Liver (tissue), 9 donors: Measurements from ENCODE around the gene CCT6A. TPM values are rescaled to one million over a fixed set of nuclear protein-coding genes. Genes with fewer than 3 reads are reported as not detected.

Experiments used
- DNase-seq: peaks from one replicate; pipeline ENCODE4 v3.0.0-alpha.2; 2017; ENCODE audit warnings: low spot score
- H3K27ac ChIP-seq, 2 donors: one replicate each; pipeline ENCODE4 v1.7.0; 2013; ENCODE audit warnings: inconsistent platforms in 2 of 2, low read length in 2 of 2, control low read depth in 1 of 2, low read depth in 1 of 2, mild to moderate bottlenecking in 1 of 2
- H3K27me3 ChIP-seq, 4 donors: one replicate each; pipeline versions ENCODE4 v1.6.1 to v1.7.0; 2013; ENCODE audit warnings: low read length in 3 of 4, inconsistent platforms in 1 of 4, mild to moderate bottlenecking in 1 of 4, moderate library complexity in 1 of 4; ENCODE audit not compliant: control insufficient read depth in 4 of 4, insufficient read depth in 4 of 4
- H3K36me3 ChIP-seq, 4 donors: one replicate each; pipeline versions ENCODE4 v1.6.1 to v1.7.0; 2013; ENCODE audit warnings: low read length in 3 of 4, mild to moderate bottlenecking in 3 of 4, low read depth in 1 of 4, moderate library complexity in 1 of 4; ENCODE audit not compliant: control insufficient read depth in 4 of 4, insufficient read depth in 3 of 4
- H3K4me1 ChIP-seq, 4 donors: one replicate each; pipeline versions ENCODE4 v1.6.1 to v1.7.0; 2013; ENCODE audit warnings: low read length in 3 of 4, mild to moderate bottlenecking in 3 of 4, moderate library complexity in 1 of 4; ENCODE audit not compliant: control insufficient read depth in 4 of 4, insufficient read depth in 4 of 4
- H3K4me3 ChIP-seq, 3 donors: one replicate each; pipeline versions ENCODE4 v1.6.1 to v1.7.0; 2013; ENCODE audit warnings: low read length in 3 of 3, control low read depth in 1 of 3, low read depth in 1 of 3, mild to moderate bottlenecking in 1 of 3
- H3K9ac ChIP-seq, 2 donors: one replicate each; pipeline ENCODE4 v1.7.0; 2013; ENCODE audit warnings: low read length in 2 of 2, mild to moderate bottlenecking in 2 of 2, moderate library complexity in 2 of 2, control low read depth in 1 of 2, low read depth in 1 of 2
- H3K9me3 ChIP-seq, 4 donors: one replicate each; pipeline versions ENCODE4 v1.6.1 to v1.7.0; 2013; ENCODE audit warnings: low read length in 3 of 4; ENCODE audit not compliant: control insufficient read depth in 4 of 4
- ATF3 ChIP-seq: IDR thresholded peaks from 2 replicates; pipeline ENCODE4 v1.6.1; 2016; ENCODE audit warnings: antibody characterized with exemption
- EGR1 ChIP-seq, 2 donors: IDR thresholded peaks; 2 replicates each; pipeline ENCODE4 v1.6.1; 2016 to 2018; ENCODE audit warnings: antibody characterized with exemption in 2 of 2, low read depth in 2 of 2
- FOXA1 ChIP-seq: IDR thresholded peaks from 2 replicates; pipeline ENCODE4 v1.6.1; 2016; ENCODE audit warnings: antibody characterized with exemption
- HNF4A ChIP-seq, 2 donors: conservative IDR thresholded peaks; 2 replicates each; pipeline ENCODE4 v1.6.1; 2016; ENCODE audit warnings: antibody characterized with exemption in 2 of 2, mild to moderate bottlenecking in 2 of 2
- HNF4G ChIP-seq: IDR thresholded peaks from 2 replicates; pipeline ENCODE4 v1.6.1; 2016; ENCODE audit warnings: antibody characterized with exemption
- JUND ChIP-seq, 2 donors: IDR thresholded peaks; 2 replicates each; pipeline ENCODE4 v1.6.1; 2016; ENCODE audit warnings: antibody characterized with exemption in 2 of 2
- NR2F2 ChIP-seq: IDR thresholded peaks from 2 replicates; pipeline ENCODE4 v1.6.1; 2016; ENCODE audit warnings: antibody characterized with exemption
- RAD21 ChIP-seq, 2 donors: IDR thresholded peaks; 2 replicates each; pipeline ENCODE4 v1.6.1; 2016; ENCODE audit warnings: antibody characterized with exemption in 2 of 2, mild to moderate bottlenecking in 2 of 2
- REST ChIP-seq: IDR thresholded peaks from 2 replicates; pipeline ENCODE4 v1.6.1; 2016; ENCODE audit warnings: antibody characterized with exemption, mild to moderate bottlenecking
- RXRA ChIP-seq, 2 donors: IDR thresholded peaks; 2 replicates each; pipeline ENCODE4 v1.6.1; 2017 to 2018; ENCODE audit warnings: antibody characterized with exemption in 2 of 2, mild to moderate bottlenecking in 1 of 2
- TAF1 ChIP-seq: conservative IDR thresholded peaks from 2 replicates; pipeline ENCODE4 v1.6.1; 2016; ENCODE audit warnings: antibody characterized with exemption, mild to moderate bottlenecking
- YY1 ChIP-seq: IDR thresholded peaks from 2 replicates; pipeline ENCODE4 v1.6.1; 2016; ENCODE audit warnings: antibody characterized with exemption, mild to moderate bottlenecking
- ZBTB33 ChIP-seq: IDR thresholded peaks from 2 replicates; pipeline ENCODE4 v1.6.1; 2016; ENCODE audit warnings: antibody characterized with exemption
- WGBS: extraction: QIAGEN DNeasy Blood & Tissue Kit; methylation state at CpG from one replicate; pipeline ENCODE4 v1.1.7; 2013; 5-methylcytosine and 5-hydroxymethylcytosine counted together
- polyA plus RNA-seq, 2 donors: library from polyadenylated mRNA; stranded (reverse) in 1 of 2; unstranded in 1 of 2; fragments of 200-250 nt in 1 of 2; fragments of >200 nt in 1 of 2; fragmentation: Nextera tagmentation in 1 of 2; extraction: Ambion mirVana in 1 of 2; gene quantifications; one replicate each; pipeline versions ENCODE4 v1.2.1 to v1.2.3, GENCODE V29; 2013 to 2015
- total RNA-seq, 2 donors: library from RNA; depleted of rRNA; stranded (reverse); fragments of >200 nt; gene quantifications; one replicate each; pipeline ENCODE4 v1.2.3, GENCODE V29; 2014
- donor health status: healthy.
- donor health status: healthy.
- donor health status: healthy.
- donor health status: healthy.
- donor health status: healthy.

Gene CCT6A
- total and polyA plus RNA-seq, 4 donors, result 44.6 to 80.0 (median 49.1) TPM

- no peak overlapping the region for H3K9ac ChIP-seq
- no peak overlapping the region for H3K27ac ChIP-seq
- H3K4me3 ChIP-seq, result no peak overlapping the region
- WGBS, result 87% methylated on average over 9 of the region's 9 CpGs
- no peaks in the 10 kb centered on the region for H3K27me3 ChIP-seq
- DNase-seq, result no peak
- H3K36me3 ChIP-seq, result peaks cover 5 to 13% (median 8%) of the 10 kb centered on the region in 4 donors
- no peaks in the 10 kb centered on the region for H3K4me1 ChIP-seq
- no peaks in the 10 kb centered on the region for H3K9me3 ChIP-seq
- TF ChIP-seq ATF3 (no peak), EGR1 (IDR thresholded peaks at IDR 0.05; ENCODE audit: low read depth in 2 of 2) (no peak), FOXA1 (no peak), ZBTB33 (no peak), HNF4G (no peak), HNF4A (conservative IDR thresholded peaks at IDR 0.05) (no peak), NR2F2 (no peak)
These were observed 32.1 kb upstream of the CCT6A start for GRCh38 chr7:56019501-56019900.

- Histone ChIP-seq H3K27me3 (no peaks in the 10 kb centered on the region), H3K27ac (no peak overlapping the region), H3K36me3 (peaks cover 4 to 11% (median 8%) of the 10 kb centered on the region in 4 donors), H3K9me3 (no peaks in the 10 kb centered on the region), H3K4me1 (peaks cover 0 to 2% (median under 1%) of the 10 kb centered on the region in 4 donors), H3K9ac (no peak overlapping the region), H3K4me3 (no peak overlapping the region)
- no peak for TF ChIP-seq EGR1 (IDR thresholded peaks at IDR 0.05; ENCODE audit: low read depth in 2 of 2)
- TF ChIP-seq JUND (IDR thresholded peaks at IDR 0.05), result no peak
- no peak for TF ChIP-seq NR2F2
- no peak for TF ChIP-seq HNF4G
- no peak for TF ChIP-seq FOXA1
- TF ChIP-seq REST, result no peak
- no peak for TF ChIP-seq TAF1
- no peak for TF ChIP-seq HNF4A (conservative IDR thresholded peaks at IDR 0.05)
- no peak for TF ChIP-seq ZBTB33
- TF ChIP-seq YY1, result no peak
- TF ChIP-seq RAD21 (IDR thresholded peaks at IDR 0.05), result no peak
- no peak for TF ChIP-seq RXRA (IDR thresholded peaks at IDR 0.05)
- DNase-seq, result no peak
These were observed 28.1 kb upstream of the CCT6A start for GRCh38 chr7:56023500-56023899.
